Globus pallidus (tissue), 1 donor: ENCODE data around the gene WNK1.
"Not testable (repeated sequence)": the region's sequence is repeated elsewhere in the genome, so short reads cannot be mapped to it uniquely, and the experiment has no call there.

Experiments used
- DNase-seq: peaks from one replicate; pipeline ENCODE4 v3.0.0-alpha.2; 2015; ENCODE audit warnings: low spot score

The WNK1 gene

GRCh38 chr12:817941-818600, 65.7 kb downstream of the WNK1 start:
- no peak for DNase-seq

- no peak for DNase-seq
Measured at GRCh38 chr12:818733-819132, 66.4 kb downstream of the WNK1 start.

- DNase-seq: no peak
Measured at GRCh38 chr12:820336-820735, 68.0 kb downstream of the WNK1 start.

DNA sequence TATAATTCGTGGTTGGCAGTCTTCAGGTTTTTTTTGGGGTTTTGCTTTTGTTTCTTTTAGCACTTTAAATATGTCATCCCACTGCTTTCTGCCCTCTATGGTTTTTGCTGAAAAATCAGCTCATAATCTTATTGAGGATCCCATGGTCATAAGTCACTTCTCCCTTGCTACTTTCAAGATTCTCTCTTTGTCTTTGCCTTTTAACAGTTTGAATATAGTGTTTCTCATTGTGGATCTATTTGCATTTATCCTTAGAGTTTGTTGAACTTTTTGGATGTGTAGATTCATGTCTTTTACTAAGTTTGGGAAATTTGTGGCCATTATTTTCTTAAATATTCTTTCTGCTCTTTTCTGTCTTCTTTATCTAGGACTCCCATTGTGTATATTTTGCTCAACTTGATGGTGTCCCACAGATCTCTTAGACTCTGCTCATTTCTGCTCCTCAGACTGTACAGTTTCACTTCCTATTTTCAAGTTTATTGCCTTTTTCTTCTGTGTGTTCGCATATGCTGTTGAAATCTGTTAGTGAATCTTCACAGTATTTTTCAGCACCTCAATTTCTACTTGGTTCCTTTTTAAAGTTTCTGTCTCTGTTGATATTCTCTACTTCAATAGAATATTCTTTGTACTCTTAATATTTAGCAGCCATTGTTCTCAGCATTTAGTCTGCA, 70.8 kb downstream of the WNK1 start:
- peak; percentile 32 for DNase-seq

- no peak for DNase-seq
Measured at GRCh38 chr12:826331-826730, 74.0 kb downstream of the WNK1 start.

- DNase-seq: no peak
Measured at GRCh38 chr12:828726-829395, 76.5 kb downstream of the WNK1 start.

- DNase-seq: no peak
Measured at GRCh38 chr12:830111-830867, 77.9 kb downstream of the WNK1 start.

- no peak for DNase-seq
Measured at GRCh38 chr12:835754-836518, 83.6 kb downstream of the WNK1 start.

GRCh38 chr12:836952-837351, 84.6 kb downstream of the WNK1 start:
- no peak for DNase-seq

- no peak for DNase-seq
Measured at GRCh38 chr12:837548-837947, 85.2 kb downstream of the WNK1 start.

GRCh38 chr12:843609-844008, 91.2 kb downstream of the WNK1 start:
- no peak for DNase-seq

DNA sequence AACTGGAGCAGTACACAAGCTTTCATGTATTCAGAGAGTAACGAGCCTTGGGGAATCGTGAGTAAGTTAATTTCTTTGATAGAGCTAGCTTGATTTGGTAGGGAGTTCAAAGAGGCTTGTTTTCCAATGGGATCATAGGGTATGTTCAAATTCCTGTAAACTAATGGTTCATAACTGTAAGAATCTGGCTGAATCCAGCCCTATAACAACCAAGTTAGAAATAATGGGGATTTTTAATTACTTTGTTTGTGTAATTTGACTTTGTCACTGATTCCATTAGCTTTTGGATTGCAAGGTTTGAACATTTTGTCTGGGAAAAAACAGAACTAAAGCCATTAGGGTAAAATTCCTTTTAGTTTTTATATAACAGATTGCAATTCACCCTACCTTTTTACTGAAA, 94.0 kb downstream of the WNK1 start:
- no peak for DNase-seq

- no peak for DNase-seq
Measured at GRCh38 chr12:848173-848865, 95.9 kb downstream of the WNK1 start.

GRCh38 chr12:848882-849527, 96.6 kb downstream of the WNK1 start:
- DNase-seq: no peak

DNA sequence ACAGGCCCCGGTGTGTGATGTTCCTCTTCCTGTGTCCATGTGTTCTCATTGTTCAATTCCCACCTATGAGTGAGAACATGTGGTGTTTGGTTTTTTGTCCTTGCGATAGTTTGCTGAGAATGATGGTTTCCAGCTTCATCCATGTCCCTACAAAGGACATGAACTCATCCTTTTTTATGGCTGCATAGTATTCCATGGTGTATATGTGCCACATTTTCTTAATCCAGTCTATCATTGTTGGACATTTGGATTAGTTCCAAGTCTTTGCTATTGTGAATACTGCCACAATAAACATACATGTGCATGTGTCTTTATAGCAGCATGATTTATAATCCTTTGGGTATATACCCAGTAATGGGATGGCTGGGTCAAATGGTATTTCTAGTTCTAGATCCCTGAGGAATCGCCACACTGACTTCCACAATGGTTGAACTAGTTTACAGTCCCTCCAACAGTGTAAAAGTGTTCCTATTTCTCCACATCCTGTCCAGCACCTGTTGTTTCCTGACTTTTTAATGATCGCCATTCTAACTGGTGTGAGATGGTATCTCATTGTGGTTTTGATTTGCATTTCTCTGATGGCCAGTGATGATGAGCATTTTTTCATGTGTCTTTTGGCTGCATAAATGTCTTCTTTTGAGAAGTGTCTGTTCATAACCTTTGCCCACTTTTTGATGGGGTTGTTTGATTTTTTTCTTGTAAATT, 97.5 kb downstream of the WNK1 start:
- DNase-seq: not testable (repeated sequence)

DNA sequence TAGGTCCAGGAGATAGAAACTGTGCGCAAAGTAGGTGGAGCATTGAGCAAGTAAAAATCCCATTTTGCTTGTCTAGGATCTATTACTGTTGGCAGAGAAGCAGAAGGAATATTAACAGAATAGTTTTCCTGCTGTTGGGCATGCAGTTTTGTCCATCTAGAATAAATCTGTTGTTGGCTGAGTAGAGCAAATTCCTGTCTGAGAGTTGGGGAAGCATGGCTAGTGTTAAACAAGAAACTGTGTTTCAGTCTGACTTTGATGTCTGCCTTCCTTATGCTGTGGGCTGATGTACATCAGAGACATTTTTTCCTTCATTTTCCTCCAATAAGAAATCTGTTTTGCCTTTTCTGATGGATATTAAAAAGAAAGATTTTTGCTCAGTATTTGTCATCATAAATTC, 99.0 kb downstream of the WNK1 start:
- DNase-seq: no peak

- DNase-seq: no peak
Measured at GRCh38 chr12:851913-852312, 99.5 kb downstream of the WNK1 start.

DNA sequence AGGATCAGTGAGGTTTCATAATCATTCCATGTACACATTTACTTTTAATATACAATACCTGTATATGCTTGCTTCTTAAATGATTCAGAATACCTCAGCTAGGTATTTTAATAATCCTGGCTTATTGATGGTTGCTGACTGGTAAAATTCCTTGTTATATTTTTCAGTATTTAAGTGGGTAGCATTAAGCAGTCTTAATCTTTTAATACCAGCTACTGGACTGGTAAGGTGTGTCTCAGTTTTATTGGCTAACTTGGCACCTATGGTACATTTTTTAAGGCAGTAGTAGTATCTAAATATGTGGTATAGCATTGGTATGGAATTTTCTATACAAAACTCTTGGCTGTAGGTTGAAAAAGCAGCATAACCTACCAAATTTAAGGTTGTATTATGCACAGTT, 100.5 kb downstream of the WNK1 start:
- DNase-seq: no peak

DNA sequence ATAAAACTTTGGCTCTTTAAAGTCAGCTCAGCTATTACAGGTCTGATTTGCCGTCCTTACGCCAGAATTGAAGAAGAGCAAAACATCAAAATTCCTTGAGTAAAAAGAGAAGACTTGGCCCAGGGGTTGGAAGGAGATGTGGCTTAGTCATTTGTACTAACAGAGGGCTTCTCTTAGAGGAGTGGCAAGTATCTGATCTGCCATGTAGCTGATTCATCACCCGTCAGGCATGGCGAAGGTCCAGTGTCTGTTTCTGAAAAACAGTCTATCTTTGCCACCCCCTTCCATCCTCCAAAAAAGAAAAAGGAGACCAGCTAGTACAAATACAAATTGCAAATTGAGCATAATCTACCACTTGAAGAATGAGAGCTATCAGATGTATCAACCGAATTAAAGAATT, 105.2 kb downstream of the WNK1 start:
- DNase-seq: peak; percentile 20

DNA sequence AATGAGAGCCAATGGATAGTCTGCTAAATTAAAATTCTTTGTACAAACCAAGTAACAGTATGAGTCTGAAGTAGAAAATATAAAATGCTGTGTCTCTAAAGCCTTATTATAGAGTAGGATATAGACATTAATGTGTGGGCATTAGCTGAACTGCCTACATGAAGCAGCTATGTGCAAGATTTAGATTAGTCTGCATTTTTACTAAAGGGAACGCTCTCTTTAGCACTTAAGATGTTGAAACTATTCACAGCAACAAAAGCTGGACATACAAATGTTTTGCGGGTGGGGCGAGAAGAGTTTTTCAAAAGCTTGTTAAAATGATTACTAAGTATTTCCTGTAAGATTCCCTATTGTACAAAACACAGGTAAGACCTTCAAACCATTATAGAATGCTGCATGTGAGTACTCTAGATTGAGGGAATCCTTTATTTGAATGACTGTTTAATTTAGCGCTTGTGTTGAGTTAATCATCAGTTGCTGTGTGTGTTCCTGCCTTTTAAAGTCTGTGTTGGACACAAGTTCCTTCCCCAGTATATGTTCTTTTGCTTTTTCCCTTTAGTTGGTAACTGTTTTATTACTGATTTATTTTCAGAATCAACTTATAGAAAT, 110.0 kb downstream of the WNK1 start:
- DNase-seq: no peak
